ENCODE measurements around the gene CNTD1.

GRCh38 chr17:42818379-42818778 lies 19.7 kb downstream of the CNTD1 start:
- no peak for TF ChIP-seq CTCF (conservative IDR thresholded peaks at IDR 0.05 in 1 of 2, IDR thresholded peaks at IDR 0.05 in 1 of 2; ENCODE audit: low read depth in 1 of 2, low read length in 2 of 2)
- no peak for TF ChIP-seq EZH2 (IDR thresholded peaks at IDR 0.05; ENCODE audit: low read length, missing control alignments)

Data from fibroblast of lung (primary cell).